Measurements from ENCODE around the gene SHOX.

The SHOX gene

DNA sequence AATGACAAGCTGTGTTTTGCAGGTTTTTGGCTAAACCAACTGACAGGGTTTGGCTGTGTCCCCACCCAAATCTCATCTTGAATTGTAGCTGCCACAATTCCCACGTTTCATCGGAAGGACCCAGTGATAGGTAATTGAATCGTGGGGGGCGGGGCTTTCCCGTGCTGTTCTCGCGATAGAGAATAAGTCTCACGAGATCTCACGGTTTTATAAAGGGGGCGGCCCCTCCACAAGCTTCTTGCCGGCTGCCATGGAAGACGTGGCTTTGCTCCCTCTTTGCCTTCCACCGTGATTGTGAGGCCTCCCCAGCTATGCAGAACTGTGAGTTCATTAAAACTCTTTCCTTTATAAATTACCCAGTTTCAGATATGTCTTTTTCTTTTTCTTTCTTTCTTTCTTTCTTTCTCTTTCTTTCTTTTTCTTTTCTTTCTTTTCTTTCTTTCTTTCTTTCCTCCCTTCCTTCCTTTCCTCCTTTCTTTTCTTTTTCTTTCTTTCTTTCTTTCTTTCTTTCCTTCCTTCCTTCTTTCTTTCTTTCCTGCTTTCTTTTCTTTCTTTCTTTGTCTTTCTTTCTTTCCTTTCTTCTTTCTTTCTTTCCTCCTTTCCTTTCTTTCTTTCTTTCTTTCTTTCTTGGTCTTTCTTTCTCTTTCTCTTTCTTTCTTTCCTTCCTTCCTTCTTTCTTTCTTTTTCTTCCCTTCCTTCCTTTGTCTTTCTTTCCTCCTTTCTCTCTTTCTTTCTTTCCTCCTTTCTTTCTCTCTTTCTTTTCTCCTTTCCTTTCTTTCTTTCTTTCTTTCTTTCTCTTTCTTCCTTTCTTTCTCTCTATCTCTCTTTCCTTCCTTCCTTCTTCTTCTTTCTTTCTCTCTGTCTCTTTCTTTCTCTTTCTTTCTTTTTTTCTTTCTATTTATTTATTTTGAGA is 54.8 kb downstream of the SHOX start:
- Histone ChIP-seq H2BK120ac (ENCODE audit: low read depth, low read length) (no peak overlapping the region), H3K4me3 (ENCODE audit: insufficient read depth in 1 of 2, low read depth in 1 of 2, low read length in 2 of 2) (no peak overlapping the region), H3K36me3 (ENCODE audit: control insufficient read depth in 1 of 2, insufficient read depth in 2 of 2, low read depth in 1 of 2, low read length in 2 of 2) (no peaks in the 10 kb centered on the region), H3K14ac (ENCODE audit: low read length in 2 of 2) (no peak overlapping the region), H2BK15ac (ENCODE audit: low read depth, poor library complexity, severe bottlenecking) (no peak overlapping the region), H3K4ac (ENCODE audit: low read depth in 1 of 2, low read length in 2 of 2) (no peak overlapping the region), H3K4me2 (ENCODE audit: low read length, poor library complexity, severe bottlenecking) (no peak overlapping the region), H2BK12ac (ENCODE audit: low read length in 2 of 2) (no peak overlapping the region), H2AFZ (ENCODE audit: low read depth, low read length) (no peak overlapping the region), H3K9me3 (ENCODE audit: control insufficient read depth, low read length) (peaks cover 13% of the 10 kb centered on the region), H4K91ac (ENCODE audit: low read length) (no peak overlapping the region), H2BK5ac (ENCODE audit: low read depth, low read length, poor library complexity, severe bottlenecking) (no peak overlapping the region), H3K27ac (ENCODE audit: low read length, poor library complexity, severe bottlenecking) (no peak overlapping the region), H3K27me3 (ENCODE audit: control insufficient read depth in 1 of 2, insufficient read depth in 1 of 2, low read length in 2 of 2) (no peaks in the 10 kb centered on the region), H2AK5ac (ENCODE audit: low read length, severe bottlenecking) (no peak overlapping the region), H3K9ac (ENCODE audit: low read length) (no peak overlapping the region), H3K23ac (ENCODE audit: low read length in 2 of 2) (no peak overlapping the region), H4K8ac (ENCODE audit: low read length) (no peak overlapping the region), H3K4me1 (ENCODE audit: control insufficient read depth, insufficient read depth, low read depth, low read length) (peaks cover 1% of the 10 kb centered on the region), H3K79me1 (replicated peaks; ENCODE audit: low read length, poor library complexity, severe bottlenecking) (no peaks in the 10 kb centered on the region), H3K18ac (ENCODE audit: low read depth in 1 of 2, low read length in 2 of 2) (no peak overlapping the region)
- no peak for DNase-seq
- 77% methylated on average over 13 of the region's 13 CpGs for WGBS

DNA sequence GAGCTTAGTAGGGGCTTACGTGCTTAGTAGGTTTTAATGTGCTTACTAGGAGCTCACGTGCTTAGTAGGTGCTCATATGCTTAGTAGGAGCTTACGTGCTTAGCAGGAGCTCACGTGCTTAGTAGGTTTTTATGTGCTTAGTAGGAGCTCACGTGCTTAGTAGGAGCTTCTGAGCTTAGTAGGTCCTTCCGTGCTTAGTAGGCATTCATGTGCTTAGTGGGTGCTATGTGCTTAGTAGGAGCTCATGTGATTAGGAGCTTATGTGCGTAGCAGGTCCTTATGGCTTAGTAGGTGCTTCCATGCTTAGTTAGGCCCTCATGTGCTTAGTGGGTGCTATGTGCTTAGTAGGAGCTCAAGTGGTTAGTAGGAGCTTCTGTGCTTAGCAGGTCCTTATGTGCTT is 59.4 kb downstream of the SHOX start:
- Histone ChIP-seq H3K4me3 (ENCODE audit: insufficient read depth in 1 of 2, low read depth in 1 of 2, low read length in 2 of 2) (no peak overlapping the region), H2BK15ac (ENCODE audit: low read depth, poor library complexity, severe bottlenecking) (no peak overlapping the region), H3K4me2 (ENCODE audit: low read length, poor library complexity, severe bottlenecking) (no peak overlapping the region), H3K36me3 (ENCODE audit: control insufficient read depth in 1 of 2, insufficient read depth in 2 of 2, low read depth in 1 of 2, low read length in 2 of 2) (no peaks in the 10 kb centered on the region), H3K79me1 (replicated peaks; ENCODE audit: low read length, poor library complexity, severe bottlenecking) (no peaks in the 10 kb centered on the region), H2BK5ac (ENCODE audit: low read depth, low read length, poor library complexity, severe bottlenecking) (no peak overlapping the region), H4K8ac (ENCODE audit: low read length) (no peak overlapping the region), H3K18ac (ENCODE audit: low read depth in 1 of 2, low read length in 2 of 2) (no peak overlapping the region), H3K14ac (ENCODE audit: low read length in 2 of 2) (no peak overlapping the region), H3K4ac (ENCODE audit: low read depth in 1 of 2, low read length in 2 of 2) (no peak overlapping the region), H3K4me1 (ENCODE audit: control insufficient read depth, insufficient read depth, low read depth, low read length) (no peaks in the 10 kb centered on the region), H3K23ac (ENCODE audit: low read length in 2 of 2) (no peak overlapping the region), H3K9me3 (ENCODE audit: control insufficient read depth, low read length) (peaks cover 10% of the 10 kb centered on the region), H2AK5ac (ENCODE audit: low read length, severe bottlenecking) (no peak overlapping the region), H3K27me3 (ENCODE audit: control insufficient read depth in 1 of 2, insufficient read depth in 1 of 2, low read length in 2 of 2) (no peaks in the 10 kb centered on the region), H2BK120ac (ENCODE audit: low read depth, low read length) (no peak overlapping the region), H4K91ac (ENCODE audit: low read length) (no peak overlapping the region), H2BK12ac (ENCODE audit: low read length in 2 of 2) (no peak overlapping the region), H3K27ac (ENCODE audit: low read length, poor library complexity, severe bottlenecking) (no peak overlapping the region), H2AFZ (ENCODE audit: low read depth, low read length) (no peak overlapping the region), H3K9ac (ENCODE audit: low read length) (no peak overlapping the region)
- no peak for DNase-seq
- 86% methylated on average over 7 of the region's 7 CpGs for WGBS

DNA sequence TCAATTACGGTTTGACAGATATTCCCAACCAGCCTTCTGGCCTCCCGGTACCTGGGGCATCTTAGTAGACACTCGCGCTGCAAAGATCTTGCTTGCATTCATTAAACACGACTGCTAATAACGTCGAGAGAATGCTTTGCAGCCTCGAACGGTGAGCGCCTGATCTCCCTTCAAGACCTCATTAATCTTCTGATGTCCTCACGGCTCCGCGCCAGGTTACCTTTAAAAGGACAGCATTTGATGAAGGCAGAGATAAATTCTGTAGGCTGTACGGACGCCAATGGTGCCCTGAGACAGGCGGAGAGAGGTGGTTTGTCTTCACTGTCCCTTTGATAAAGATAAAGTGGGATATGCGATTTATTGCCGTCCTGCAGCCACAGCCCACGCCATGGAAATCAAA is 64.2 kb downstream of the SHOX start:
- Histone ChIP-seq H2AK5ac (ENCODE audit: low read length, severe bottlenecking) (no peak overlapping the region), H3K27ac (ENCODE audit: low read length, poor library complexity, severe bottlenecking) (no peak overlapping the region), H2BK15ac (ENCODE audit: low read depth, poor library complexity, severe bottlenecking) (no peak overlapping the region), H3K23ac (ENCODE audit: low read length in 2 of 2) (no peak overlapping the region), H3K4ac (ENCODE audit: low read depth in 1 of 2, low read length in 2 of 2) (no peak overlapping the region), H3K9me3 (ENCODE audit: control insufficient read depth, low read length) (peaks cover 7% of the 10 kb centered on the region), H3K14ac (ENCODE audit: low read length in 2 of 2) (no peak overlapping the region), H3K27me3 (ENCODE audit: control insufficient read depth in 1 of 2, insufficient read depth in 1 of 2, low read length in 2 of 2) (no peaks in the 10 kb centered on the region), H4K91ac (ENCODE audit: low read length) (no peak overlapping the region), H3K4me3 (ENCODE audit: insufficient read depth in 1 of 2, low read depth in 1 of 2, low read length in 2 of 2) (no peak overlapping the region), H3K36me3 (ENCODE audit: control insufficient read depth in 1 of 2, insufficient read depth in 2 of 2, low read depth in 1 of 2, low read length in 2 of 2) (no peaks in the 10 kb centered on the region), H3K4me2 (ENCODE audit: low read length, poor library complexity, severe bottlenecking) (no peak overlapping the region), H4K8ac (ENCODE audit: low read length) (no peak overlapping the region), H3K79me1 (replicated peaks; ENCODE audit: low read length, poor library complexity, severe bottlenecking) (no peaks in the 10 kb centered on the region), H2BK120ac (ENCODE audit: low read depth, low read length) (no peak overlapping the region), H2AFZ (ENCODE audit: low read depth, low read length) (no peak overlapping the region), H3K4me1 (ENCODE audit: control insufficient read depth, insufficient read depth, low read depth, low read length) (no peaks in the 10 kb centered on the region), H2BK12ac (ENCODE audit: low read length in 2 of 2) (no peak overlapping the region), H2BK5ac (ENCODE audit: low read depth, low read length, poor library complexity, severe bottlenecking) (no peak overlapping the region), H3K9ac (ENCODE audit: low read length) (no peak overlapping the region), H3K18ac (ENCODE audit: low read depth in 1 of 2, low read length in 2 of 2) (no peak overlapping the region)
- WGBS = 86% methylated on average over 16 of the region's 19 CpGs
- no peak for DNase-seq

DNA sequence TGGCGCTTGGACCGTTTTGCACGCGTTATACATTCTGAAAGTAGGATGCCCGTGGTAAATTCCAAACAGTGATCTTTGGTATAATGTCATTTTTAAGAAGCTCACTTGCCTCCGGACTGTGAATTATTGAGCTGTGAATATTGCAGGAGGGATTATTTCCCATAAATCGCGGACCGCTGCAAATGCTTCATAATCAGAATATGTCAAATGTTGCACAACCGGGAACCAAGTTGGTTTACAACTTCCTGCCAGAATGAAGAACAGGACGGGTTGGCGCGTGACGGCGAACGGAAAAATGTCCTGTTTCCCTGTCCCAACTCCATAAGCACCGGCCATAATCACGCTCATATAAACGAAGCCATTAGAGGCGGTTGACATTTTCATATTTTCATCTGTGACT is 67.6 kb downstream of the SHOX start:
- Histone ChIP-seq H4K8ac (ENCODE audit: low read length) (no peak overlapping the region), H3K14ac (ENCODE audit: low read length in 2 of 2) (no peak overlapping the region), H3K4me3 (ENCODE audit: insufficient read depth in 1 of 2, low read depth in 1 of 2, low read length in 2 of 2) (no peak overlapping the region), H2BK5ac (ENCODE audit: low read depth, low read length, poor library complexity, severe bottlenecking) (no peak overlapping the region), H3K27ac (ENCODE audit: low read length, poor library complexity, severe bottlenecking) (no peak overlapping the region), H3K9ac (ENCODE audit: low read length) (no peak overlapping the region), H3K79me1 (replicated peaks; ENCODE audit: low read length, poor library complexity, severe bottlenecking) (no peaks in the 10 kb centered on the region), H2AFZ (ENCODE audit: low read depth, low read length) (no peak overlapping the region), H3K36me3 (ENCODE audit: control insufficient read depth in 1 of 2, insufficient read depth in 2 of 2, low read depth in 1 of 2, low read length in 2 of 2) (no peaks in the 10 kb centered on the region), H2BK120ac (ENCODE audit: low read depth, low read length) (no peak overlapping the region), H3K9me3 (ENCODE audit: control insufficient read depth, low read length) (peaks cover 4% of the 10 kb centered on the region), H3K4me2 (ENCODE audit: low read length, poor library complexity, severe bottlenecking) (no peak overlapping the region), H3K4me1 (ENCODE audit: control insufficient read depth, insufficient read depth, low read depth, low read length) (no peaks in the 10 kb centered on the region), H3K27me3 (ENCODE audit: control insufficient read depth in 1 of 2, insufficient read depth in 1 of 2, low read length in 2 of 2) (no peaks in the 10 kb centered on the region), H2BK15ac (ENCODE audit: low read depth, poor library complexity, severe bottlenecking) (no peak overlapping the region), H2BK12ac (ENCODE audit: low read length in 2 of 2) (no peak overlapping the region), H3K4ac (ENCODE audit: low read depth in 1 of 2, low read length in 2 of 2) (no peak overlapping the region), H3K23ac (ENCODE audit: low read length in 2 of 2) (no peak overlapping the region), H3K18ac (ENCODE audit: low read depth in 1 of 2, low read length in 2 of 2) (no peak overlapping the region), H4K91ac (ENCODE audit: low read length) (no peak overlapping the region), H2AK5ac (ENCODE audit: low read length, severe bottlenecking) (no peak overlapping the region)
- WGBS = 93% methylated on average over 20 of the region's 20 CpGs
- no peak for DNase-seq
